HL-60 (cell line): Measurements from ENCODE around the gene TMEM156.

Experiments
- DNase-seq, 2 experiments: peaks; one replicate each; pipeline ENCODE4 v3.0.0-alpha.2; 2010 to 2020; ENCODE audit warnings: low read depth in 1 of 2, low spot score in 1 of 2
- H3K27ac ChIP-seq: fragments of 250-450 bp; sonication (Bioruptor Pico); replicated peaks from 2 replicates; pipeline ENCODE4 v1.5.1; 2020; ENCODE audit warnings: mild to moderate bottlenecking, moderate library complexity
- H3K27me3 ChIP-seq: fragments of 250-450 bp; sonication (Bioruptor Pico); 2 replicates; pipeline ENCODE4 v1.5.1; 2021; ENCODE audit warnings: mild to moderate bottlenecking, moderate library complexity; ENCODE audit not compliant: insufficient read depth, poor library complexity, severe bottlenecking
- H3K4me3 ChIP-seq: replicated peaks from 2 replicates; pipeline ENCODE4 v1.5.1; 2011; ENCODE audit warnings: mild to moderate bottlenecking, control low read depth, low read length; ENCODE audit not compliant: insufficient read depth
- CTCF ChIP-seq: IDR thresholded peaks from one replicate; pipeline ENCODE4 v1.5.1; 2011; ENCODE audit warnings: low read length, control low read depth, inconsistent platforms; ENCODE audit not compliant: insufficient read depth
- GABPA ChIP-seq: IDR thresholded peaks from 2 replicates; pipeline ENCODE4 v1.6.1; 2012; ENCODE audit warnings: low read depth
- POLR2AphosphoS5 ChIP-seq: IDR thresholded peaks from 2 replicates; pipeline ENCODE4 v1.6.1; 2012; ENCODE audit warnings: low read depth
- REST ChIP-seq: IDR thresholded peaks from 2 replicates; pipeline ENCODE4 v1.6.1; 2012; ENCODE audit warnings: low read depth; ENCODE audit not compliant: insufficient replicate concordance
- SPI1 ChIP-seq: IDR thresholded peaks from 2 replicates; pipeline ENCODE4 v1.6.1; 2012; ENCODE audit warnings: low read depth, mild to moderate bottlenecking, borderline replicate concordance

TMEM156 gene

GRCh38 chr4:39053983-39054382 lies 21.8 kb upstream of the TMEM156 start:
- no peaks in the 10 kb centered on the region for H3K27me3 ChIP-seq
- H3K27ac ChIP-seq = no peak overlapping the region
- DNase-seq = no peak
- H3K4me3 ChIP-seq = no peak overlapping the region
- TF ChIP-seq REST (no peak), GABPA (no peak), CTCF (no peak), SPI1 (no peak), POLR2AphosphoS5 (no peak)

GRCh38 chr4:39051492-39051891 lies 19.3 kb upstream of the TMEM156 start:
- Histone ChIP-seq H3K27ac (no peak overlapping the region), H3K27me3 (no peaks in the 10 kb centered on the region), H3K4me3 (no peak overlapping the region)
- TF ChIP-seq CTCF (no peak), GABPA (no peak), POLR2AphosphoS5 (no peak), SPI1 (no peak), REST (no peak)
- no peak for DNase-seq

- no peak overlapping the region for H3K27ac ChIP-seq
- no peak for TF ChIP-seq GABPA
- TF ChIP-seq REST = no peak
- no peak for TF ChIP-seq CTCF
- TF ChIP-seq POLR2AphosphoS5 = no peak
- TF ChIP-seq SPI1 = no peak
- DNase-seq = no peak
These were observed 18.4 kb upstream of the TMEM156 start for GRCh38 chr4:39050590-39050989.

More at GRCh38 chr4:39050590-39050989, 18.4 kb upstream of the TMEM156 start:
- Histone ChIP-seq H3K4me3 (no peak overlapping the region), H3K27me3 (no peaks in the 10 kb centered on the region)
